ENCODE data around the gene IQCM.

DNA sequence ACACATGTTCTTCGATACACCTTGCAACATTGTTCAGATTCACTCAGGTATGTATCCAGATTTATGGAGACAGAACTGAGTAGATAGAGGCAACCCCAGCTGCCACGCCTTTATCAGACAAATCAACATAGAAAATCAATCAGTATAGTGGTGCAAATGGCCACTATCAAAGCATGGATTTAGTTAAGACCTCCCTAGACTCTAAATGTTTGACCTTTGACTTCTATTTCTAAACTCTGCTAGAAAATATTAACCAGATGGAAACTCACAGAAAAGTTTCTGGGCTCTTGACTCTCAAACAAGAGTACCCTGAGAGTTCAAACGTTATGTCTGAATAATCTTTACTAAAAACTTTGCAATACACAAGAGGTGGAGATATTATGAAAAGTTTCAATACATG lies 411.5 kb downstream of the IQCM start:
- TF ChIP-seq, protein P1, sequence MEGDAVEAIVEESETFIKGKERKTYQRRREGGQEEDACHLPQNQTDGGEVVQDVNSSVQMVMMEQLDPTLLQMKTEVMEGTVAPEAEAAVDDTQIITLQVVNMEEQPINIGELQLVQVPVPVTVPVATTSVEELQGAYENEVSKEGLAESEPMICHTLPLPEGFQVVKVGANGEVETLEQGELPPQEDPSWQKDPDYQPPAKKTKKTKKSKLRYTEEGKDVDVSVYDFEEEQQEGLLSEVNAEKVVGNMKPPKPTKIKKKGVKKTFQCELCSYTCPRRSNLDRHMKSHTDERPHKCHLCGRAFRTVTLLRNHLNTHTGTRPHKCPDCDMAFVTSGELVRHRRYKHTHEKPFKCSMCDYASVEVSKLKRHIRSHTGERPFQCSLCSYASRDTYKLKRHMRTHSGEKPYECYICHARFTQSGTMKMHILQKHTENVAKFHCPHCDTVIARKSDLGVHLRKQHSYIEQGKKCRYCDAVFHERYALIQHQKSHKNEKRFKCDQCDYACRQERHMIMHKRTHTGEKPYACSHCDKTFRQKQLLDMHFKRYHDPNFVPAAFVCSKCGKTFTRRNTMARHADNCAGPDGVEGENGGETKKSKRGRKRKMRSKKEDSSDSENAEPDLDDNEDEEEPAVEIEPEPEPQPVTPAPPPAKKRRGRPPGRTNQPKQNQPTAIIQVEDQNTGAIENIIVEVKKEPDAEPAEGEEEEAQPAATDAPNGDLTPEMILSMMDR (IDR thresholded peaks at IDR 0.05), result no peak
- no peak for TF ChIP-seq POLR2A (IDR thresholded peaks at IDR 0.05)
